Erythroblast (primary cell): Measurements from ENCODE around the gene TMEM258.

Experiments
- GATA1 ChIP-seq: IDR thresholded peaks from 2 replicates; pipeline ENCODE4 v1.6.1; 2011; ENCODE audit warnings: low read depth, mild to moderate bottlenecking, control low read depth, low read length, moderate library complexity
- POLR2A ChIP-seq: IDR thresholded peaks from 2 replicates; pipeline ENCODE4 v1.6.1; 2011; ENCODE audit warnings: mild to moderate bottlenecking, low read length

DNA sequence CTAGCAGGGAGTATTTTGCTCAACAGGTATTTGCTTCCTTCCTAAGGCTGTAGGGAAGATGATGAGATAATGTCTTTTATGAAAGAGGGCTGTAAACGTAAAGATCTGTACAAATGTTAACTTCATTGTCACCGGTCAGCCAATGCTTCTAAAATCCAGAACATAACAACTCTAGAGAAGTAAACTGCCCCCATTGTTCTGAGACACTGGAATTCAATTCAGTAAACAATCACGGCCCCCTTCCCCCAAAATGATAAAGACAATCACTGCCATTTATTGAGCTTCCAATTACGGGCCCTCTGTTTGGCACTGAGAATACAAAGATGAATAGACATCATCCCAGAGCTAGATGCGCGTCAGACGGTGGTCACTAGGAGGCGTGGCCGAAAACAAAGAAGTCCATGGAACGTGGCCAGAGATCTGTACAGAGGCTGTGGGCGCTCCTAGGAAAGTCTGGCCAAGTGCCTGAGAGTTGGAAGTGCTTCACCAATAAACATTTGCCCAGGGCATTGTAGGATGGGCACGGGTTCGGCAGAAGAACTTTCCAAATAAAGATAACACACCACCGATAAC, 576 bp downstream of the TMEM258 start:
- TF ChIP-seq POLR2A, result no peak
- no peak for TF ChIP-seq GATA1
